ENCODE measurements around the gene REXO1. TPM values are rescaled to one million over a fixed set of nuclear protein-coding genes. Genes with fewer than 3 reads are reported as not detected.

REXO1 gene
- total and polyA plus RNA-seq, 9 of the 15 experiments (the other 6 are each of a cell fraction or from before 2014, with no cell fraction given): 0.04 to 63.3 (median 15.8) TPM

DNA sequence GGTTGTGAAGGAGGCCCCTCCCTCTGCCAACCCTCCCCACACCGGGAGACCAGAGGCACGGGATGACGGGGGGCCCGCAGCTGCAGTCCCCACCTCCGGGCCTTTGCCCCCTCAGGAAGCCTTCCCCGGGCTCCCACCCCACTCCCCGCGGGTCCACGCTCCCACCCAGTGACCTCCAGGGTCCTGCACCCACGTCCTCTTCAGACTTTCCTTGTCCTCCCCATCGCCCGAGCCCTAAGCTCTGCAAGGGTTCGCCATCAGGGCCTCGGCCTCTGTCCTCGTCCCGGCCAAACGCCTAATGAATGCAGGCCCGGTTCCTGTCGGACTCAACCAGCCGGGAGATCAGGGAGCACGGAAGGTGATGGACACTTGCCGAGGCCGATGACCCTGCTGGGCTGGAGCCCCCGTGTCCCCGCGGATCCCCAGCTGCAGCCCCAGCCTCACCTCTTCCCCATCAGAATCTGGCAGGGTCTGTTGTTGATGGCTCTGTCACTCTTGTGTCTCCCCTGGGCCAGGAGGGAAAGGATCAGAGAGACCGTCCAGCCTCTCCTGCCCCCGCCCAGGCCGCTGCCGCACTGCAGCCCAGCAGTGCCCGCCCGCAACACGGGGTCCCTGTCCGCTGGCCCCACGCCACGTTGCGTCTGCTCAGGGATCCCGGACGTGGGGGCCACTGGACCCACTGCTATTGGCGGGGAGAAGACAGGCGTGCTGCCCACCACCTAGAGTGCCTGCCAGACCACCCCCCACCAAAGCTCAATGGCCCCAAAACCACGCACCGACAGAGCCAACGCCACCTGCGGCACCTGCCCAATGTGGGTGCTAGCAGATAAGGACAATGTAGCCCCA is 41.9 kb downstream of the REXO1 start:
- FAIRE-seq (no peak), DNase-seq (ENCODE audit: extremely low read depth in 1 of 4, low spot score in 3 of 4) (no peak), ATAC-seq (no peak)
- Histone ChIP-seq H4K20me1 (replicated peaks; ENCODE audit: control insufficient read depth, insufficient read depth, low read length) (no peaks in the 10 kb centered on the region), H3K9ac (ENCODE audit: insufficient read depth in 1 of 2, low read depth in 2 of 2, low read length in 2 of 2) (no peak overlapping the region), H3K9me3 (replicated peaks; ENCODE audit: control insufficient read depth, insufficient read depth, low read depth, low read length) (no peaks in the 10 kb centered on the region), H3K9me1 (ENCODE audit: control insufficient read depth, insufficient read depth, low read length) (no peaks in the 10 kb centered on the region), H3K27me3 (ENCODE audit: control insufficient read depth in 2 of 2, insufficient read depth in 2 of 2, low read length in 2 of 2) (no peaks in the 10 kb centered on the region), H3K4me1 (replicated peaks in 1 of 2; ENCODE audit: control insufficient read depth in 2 of 2, insufficient read depth in 2 of 2, low read length in 2 of 2) (peaks cover 3 to 51% of the 10 kb centered on the region in 2 experiments; a peak in 3 of 5 replicates), H2AFZ (ENCODE audit: low read depth, low read length) (no peak overlapping the region), H3K79me2 (ENCODE audit: control insufficient read depth, insufficient read depth, low read length) (no peaks in the 10 kb centered on the region; the same call in 2 of the 3 replicates), H3K36me3 (ENCODE audit: control insufficient read depth, insufficient read depth, low read length) (0 out of 3 replicates have a peak, but pooled peaks cover 3% of the 10 kb centered on the region), H3K4me3 (no peak overlapping the region), H3K4me2 (ENCODE audit: insufficient read depth, low read length) (no peak overlapping the region), H3K27ac (ENCODE audit: extremely low read depth, low read depth, low read length) (no peak overlapping the region)
- intact Hi-C loops (cut with micrococcal nuclease) (no loop called here), in situ Hi-C loops (cut with MboI) (no loop called here)
- BruUV-seq (replicated peaks): no TSS peak
- CTCF ChIA-PET (ENCODE audit: low intra/inter-chr PET ratio): no interaction called here
- WGBS (ENCODE audit: insufficient coverage, low coverage, missing lambda C conversion rate): 86% methylated on average over 24 of the region's 45 CpGs
- POLR2A ChIA-PET: interaction anchor here (1.0 to 1.1 kb wide), 2 partner anchors 10 to 60 kb away, joined by 3 to 4 read pairs; no protein-coding TSS in a partner anchor
- no peak for TF ChIP-seq POLR2H (tag; IDR thresholded peaks at IDR 0.05; ENCODE audit: low read depth)
- TF ChIP-seq, protein P1, sequence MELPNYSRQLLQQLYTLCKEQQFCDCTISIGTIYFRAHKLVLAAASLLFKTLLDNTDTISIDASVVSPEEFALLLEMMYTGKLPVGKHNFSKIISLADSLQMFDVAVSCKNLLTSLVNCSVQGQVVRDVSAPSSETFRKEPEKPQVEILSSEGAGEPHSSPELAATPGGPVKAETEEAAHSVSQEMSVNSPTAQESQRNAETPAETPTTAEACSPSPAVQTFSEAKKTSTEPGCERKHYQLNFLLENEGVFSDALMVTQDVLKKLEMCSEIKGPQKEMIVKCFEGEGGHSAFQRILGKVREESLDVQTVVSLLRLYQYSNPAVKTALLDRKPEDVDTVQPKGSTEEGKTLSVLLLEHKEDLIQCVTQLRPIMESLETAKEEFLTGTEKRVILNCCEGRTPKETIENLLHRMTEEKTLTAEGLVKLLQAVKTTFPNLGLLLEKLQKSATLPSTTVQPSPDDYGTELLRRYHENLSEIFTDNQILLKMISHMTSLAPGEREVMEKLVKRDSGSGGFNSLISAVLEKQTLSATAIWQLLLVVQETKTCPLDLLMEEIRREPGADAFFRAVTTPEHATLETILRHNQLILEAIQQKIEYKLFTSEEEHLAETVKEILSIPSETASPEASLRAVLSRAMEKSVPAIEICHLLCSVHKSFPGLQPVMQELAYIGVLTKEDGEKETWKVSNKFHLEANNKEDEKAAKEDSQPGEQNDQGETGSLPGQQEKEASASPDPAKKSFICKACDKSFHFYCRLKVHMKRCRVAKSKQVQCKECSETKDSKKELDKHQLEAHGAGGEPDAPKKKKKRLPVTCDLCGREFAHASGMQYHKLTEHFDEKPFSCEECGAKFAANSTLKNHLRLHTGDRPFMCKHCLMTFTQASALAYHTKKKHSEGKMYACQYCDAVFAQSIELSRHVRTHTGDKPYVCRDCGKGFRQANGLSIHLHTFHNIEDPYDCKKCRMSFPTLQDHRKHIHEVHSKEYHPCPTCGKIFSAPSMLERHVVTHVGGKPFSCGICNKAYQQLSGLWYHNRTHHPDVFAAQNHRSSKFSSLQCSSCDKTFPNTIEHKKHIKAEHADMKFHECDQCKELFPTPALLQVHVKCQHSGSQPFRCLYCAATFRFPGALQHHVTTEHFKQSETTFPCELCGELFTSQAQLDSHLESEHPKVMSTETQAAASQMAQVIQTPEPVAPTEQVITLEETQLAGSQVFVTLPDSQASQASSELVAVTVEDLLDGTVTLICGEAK (IDR thresholded peaks at IDR 0.05): no peak
- TF ChIP-seq, protein P1 (CRISPR knock-in tag; IDR thresholded peaks at IDR 0.05): no peak
- no peak for TF ChIP-seq CHD2 (IDR thresholded peaks at IDR 0.05; ENCODE audit: low read depth, low read length)
- no peak for TF ChIP-seq PHF8 (IDR thresholded peaks at IDR 0.05; ENCODE audit: borderline replicate concordance, low read length)
- TF ChIP-seq, protein P2, sequence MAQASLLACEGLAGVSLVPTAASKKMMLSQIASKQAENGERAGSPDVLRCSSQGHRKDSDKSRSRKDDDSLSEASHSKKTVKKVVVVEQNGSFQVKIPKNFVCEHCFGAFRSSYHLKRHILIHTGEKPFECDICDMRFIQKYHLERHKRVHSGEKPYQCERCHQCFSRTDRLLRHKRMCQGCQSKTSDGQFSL (CRISPR knock-in tag; IDR thresholded peaks at IDR 0.05): no peak
- TF ChIP-seq, protein P2 (tag; IDR thresholded peaks at IDR 0.05): no peak
- TF ChIP-seq POLR2B (IDR thresholded peaks at IDR 0.05; ENCODE audit: low read depth, partially characterized antibody): no peak
- TF ChIP-seq, protein P3, sequence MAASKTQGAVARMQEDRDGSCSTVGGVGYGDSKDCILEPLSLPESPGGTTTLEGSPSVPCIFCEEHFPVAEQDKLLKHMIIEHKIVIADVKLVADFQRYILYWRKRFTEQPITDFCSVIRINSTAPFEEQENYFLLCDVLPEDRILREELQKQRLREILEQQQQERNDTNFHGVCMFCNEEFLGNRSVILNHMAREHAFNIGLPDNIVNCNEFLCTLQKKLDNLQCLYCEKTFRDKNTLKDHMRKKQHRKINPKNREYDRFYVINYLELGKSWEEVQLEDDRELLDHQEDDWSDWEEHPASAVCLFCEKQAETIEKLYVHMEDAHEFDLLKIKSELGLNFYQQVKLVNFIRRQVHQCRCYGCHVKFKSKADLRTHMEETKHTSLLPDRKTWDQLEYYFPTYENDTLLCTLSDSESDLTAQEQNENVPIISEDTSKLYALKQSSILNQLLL (CRISPR knock-in tag; IDR thresholded peaks at IDR 0.05; ENCODE audit: borderline replicate concordance): no peak

Data from K562 (cell line).